Measurements from ENCODE around the gene CELA1. TPM values are rescaled to one million over a fixed set of nuclear protein-coding genes. Genes with fewer than 3 reads are reported as not detected.

CELA1 gene
- total RNA-seq, 1 donor from 2014 or later = not detected

DNA sequence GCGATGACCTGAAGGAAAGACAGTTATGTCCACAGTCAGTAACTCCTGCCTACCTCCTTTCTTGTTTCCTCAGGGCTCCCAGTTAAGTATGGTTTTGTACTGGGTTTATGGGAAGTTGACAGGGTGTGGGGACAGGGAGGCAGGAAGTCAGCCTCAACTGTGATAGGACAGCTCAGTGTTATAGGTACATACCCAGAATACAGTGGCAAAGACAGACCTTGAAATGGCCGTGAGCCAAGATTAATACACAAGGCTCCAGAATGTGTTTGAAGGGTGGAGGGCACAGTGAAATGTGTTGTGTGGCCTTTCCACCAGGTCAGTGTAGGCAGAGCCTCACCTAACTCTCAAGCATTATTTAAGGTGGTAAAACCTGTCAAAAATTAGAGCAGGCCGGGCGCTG, 17.9 kb downstream of the CELA1 start:
- no peak for DNase-seq (ENCODE audit: extremely low spot score, unreplicated experiment)
- no peak for TF ChIP-seq CTCF (IDR thresholded peaks at IDR 0.05)
- Mint-ChIP-seq H3K27ac (ENCODE audit: unreplicated experiment) (no peak overlapping the region), H3K9me3 (ENCODE audit: unreplicated experiment) (no peaks in the 10 kb centered on the region), H3K4me1 (ENCODE audit: unreplicated experiment) (peaks cover 7% of the 10 kb centered on the region), H3K4me3 (ENCODE audit: unreplicated experiment) (no peak overlapping the region), H3K36me3 (ENCODE audit: unreplicated experiment) (no peaks in the 10 kb centered on the region), H3K27me3 (ENCODE audit: unreplicated experiment) (no peaks in the 10 kb centered on the region)

DNA sequence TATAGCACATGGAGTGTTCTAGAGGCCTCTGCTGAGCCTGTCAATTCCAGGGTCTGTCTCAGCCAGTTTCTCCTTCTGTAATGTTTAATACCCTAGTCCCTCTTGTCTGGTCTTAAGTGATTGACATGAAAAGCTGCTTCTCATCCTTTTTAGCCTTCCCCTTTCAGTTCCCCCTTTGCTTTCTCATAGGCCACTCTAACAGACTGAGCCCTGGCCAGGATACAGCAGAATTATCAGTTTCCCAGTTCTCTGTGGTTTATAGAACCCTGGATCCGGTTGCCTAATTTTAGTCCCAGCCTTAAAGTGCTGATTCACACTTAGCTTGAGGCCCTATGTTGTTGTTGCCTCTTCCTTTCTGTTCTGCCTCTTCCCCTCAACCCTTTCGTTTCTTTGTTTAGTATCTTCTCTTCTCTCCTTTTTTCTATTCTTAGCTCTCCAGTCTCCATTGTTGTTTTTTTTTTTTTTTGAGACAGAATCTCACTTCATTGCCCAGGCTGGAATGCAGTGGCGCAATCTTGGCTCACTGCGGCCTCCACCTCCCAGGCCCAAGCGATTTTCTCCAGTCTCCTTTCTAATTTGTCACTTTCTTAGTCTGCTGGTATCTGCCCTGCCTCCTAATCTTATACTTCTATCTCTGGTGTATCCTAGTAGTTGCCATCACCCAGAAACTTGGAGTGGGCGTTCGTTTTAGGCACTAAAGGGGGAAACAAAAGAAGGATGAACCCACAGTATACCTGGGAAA, 19.6 kb downstream of the CELA1 start:
- DNase-seq (ENCODE audit: extremely low spot score, unreplicated experiment) = no peak
- Mint-ChIP-seq H3K36me3 (ENCODE audit: unreplicated experiment) (no peaks in the 10 kb centered on the region), H3K27ac (ENCODE audit: unreplicated experiment) (peak overlapping the region; percentile 95), H3K9me3 (ENCODE audit: unreplicated experiment) (no peaks in the 10 kb centered on the region), H3K4me3 (ENCODE audit: unreplicated experiment) (no peak overlapping the region), H3K27me3 (ENCODE audit: unreplicated experiment) (no peaks in the 10 kb centered on the region), H3K4me1 (ENCODE audit: unreplicated experiment) (peaks cover 7% of the 10 kb centered on the region)
- no peak for TF ChIP-seq CTCF (IDR thresholded peaks at IDR 0.05)

DNA sequence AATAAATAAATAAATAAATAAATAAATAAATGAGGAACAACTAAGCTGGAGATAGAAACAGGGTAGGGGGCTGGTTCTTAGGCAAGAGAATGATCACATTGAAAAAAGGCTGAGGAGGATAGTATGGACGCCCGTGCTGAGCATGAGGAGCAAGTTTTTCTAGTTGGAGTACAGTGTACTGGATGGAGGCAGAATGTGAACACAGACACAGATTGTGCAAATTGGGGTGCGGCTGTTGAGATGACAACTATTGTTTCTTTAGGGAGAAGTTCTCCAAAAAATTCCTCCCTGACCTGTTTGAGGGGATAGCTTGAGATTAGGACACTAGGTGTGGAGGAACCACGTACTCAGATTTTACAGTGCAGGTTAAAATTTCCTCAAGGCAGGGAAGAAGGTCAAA, 21.5 kb downstream of the CELA1 start:
- DNase-seq (ENCODE audit: extremely low spot score, unreplicated experiment) = no peak
- H3K27ac Mint-ChIP-seq (ENCODE audit: unreplicated experiment) = no peak overlapping the region
- TF ChIP-seq CTCF (IDR thresholded peaks at IDR 0.05) = no peak
- H3K9me3 Mint-ChIP-seq (ENCODE audit: unreplicated experiment) = no peaks in the 10 kb centered on the region
- H3K27me3 Mint-ChIP-seq (ENCODE audit: unreplicated experiment) = no peaks in the 10 kb centered on the region
- no peak overlapping the region for H3K4me3 Mint-ChIP-seq (ENCODE audit: unreplicated experiment)
- peaks cover 16% of the 10 kb centered on the region for H3K4me1 Mint-ChIP-seq (ENCODE audit: unreplicated experiment)
- H3K36me3 Mint-ChIP-seq (ENCODE audit: unreplicated experiment) = no peaks in the 10 kb centered on the region

DNA sequence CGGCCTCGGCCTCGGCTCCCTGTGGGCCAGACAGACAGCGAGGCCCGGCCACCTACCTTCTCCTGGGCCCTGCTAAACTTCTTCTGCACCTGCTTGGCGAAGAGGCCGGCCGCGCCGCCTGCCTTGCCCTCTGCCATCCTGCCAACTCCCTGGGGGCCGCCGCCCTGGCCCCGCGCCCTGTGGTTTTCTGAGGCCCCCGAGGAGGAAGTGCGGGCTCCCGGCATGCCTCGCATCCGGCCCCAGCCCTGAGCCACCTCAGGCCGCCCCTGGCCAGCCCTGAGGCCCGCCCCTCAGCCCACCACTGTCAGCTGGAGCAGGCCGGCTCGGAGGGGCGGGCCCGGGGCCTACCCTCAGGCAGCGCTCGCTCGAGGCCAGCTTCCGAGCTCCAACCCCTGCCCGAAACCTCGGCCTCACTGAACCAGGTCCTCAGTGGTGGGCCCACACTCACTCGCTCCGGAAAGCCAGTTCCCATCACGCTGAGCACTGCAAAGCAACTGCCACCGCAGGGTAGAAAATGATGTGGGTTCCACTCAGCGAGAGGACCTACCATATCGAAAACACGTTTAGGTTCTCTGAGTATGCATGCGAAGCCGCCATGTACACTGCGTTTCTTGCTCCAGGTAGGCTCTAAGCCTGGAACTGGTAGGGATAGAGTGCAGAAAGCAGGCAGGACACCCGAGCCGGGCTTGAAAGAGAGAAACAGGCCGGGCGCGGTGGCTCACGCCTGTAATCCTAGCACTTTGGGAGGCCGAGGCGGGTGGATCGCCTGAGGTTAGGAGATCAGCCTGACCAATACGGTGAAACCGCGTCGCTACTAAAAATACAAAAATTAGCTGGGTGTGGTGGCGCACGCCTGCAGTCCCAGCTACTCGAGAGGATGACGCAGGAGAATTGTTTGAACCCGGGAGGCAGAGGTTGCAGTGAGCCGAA, 22.2 kb downstream of the CELA1 start, which contains the start of gene BIN2:
BIN2 (minus strand) TSS at position 209 of the 930 bp plus-strand sequence; CDS start at position 137, 72 bp downstream.
- Mint-ChIP-seq H3K27me3 (ENCODE audit: unreplicated experiment) (no peaks in the 10 kb centered on the region), H3K9me3 (ENCODE audit: unreplicated experiment) (no peaks in the 10 kb centered on the region), H3K4me3 (ENCODE audit: unreplicated experiment) (no peak within 1 kb of the TSS), H3K27ac (ENCODE audit: unreplicated experiment) (no peak within 1 kb of the TSS), H3K4me1 (ENCODE audit: unreplicated experiment) (peaks cover 16% of the 10 kb centered on the region), H3K36me3 (ENCODE audit: unreplicated experiment) (no peaks in the 10 kb centered on the region)
- no peak for TF ChIP-seq CTCF (IDR thresholded peaks at IDR 0.05)
- no peak for DNase-seq (ENCODE audit: extremely low spot score, unreplicated experiment)
